HG03045 (cell line): ENCODE data around the gene NSF.
"Not testable (repeated sequence)": the region's sequence is repeated elsewhere in the genome, so short reads cannot be mapped to it uniquely, and the experiment has no call there.

Source experiments
- ATAC-seq: cut with Tn5 transposase; IDR thresholded peaks from one replicate; pipeline ENCODE4 v1.9.1; 2021; ENCODE audit warnings: mild to moderate bottlenecking, moderate library complexity; ENCODE audit not compliant: unreplicated experiment

NSF gene

DNA sequence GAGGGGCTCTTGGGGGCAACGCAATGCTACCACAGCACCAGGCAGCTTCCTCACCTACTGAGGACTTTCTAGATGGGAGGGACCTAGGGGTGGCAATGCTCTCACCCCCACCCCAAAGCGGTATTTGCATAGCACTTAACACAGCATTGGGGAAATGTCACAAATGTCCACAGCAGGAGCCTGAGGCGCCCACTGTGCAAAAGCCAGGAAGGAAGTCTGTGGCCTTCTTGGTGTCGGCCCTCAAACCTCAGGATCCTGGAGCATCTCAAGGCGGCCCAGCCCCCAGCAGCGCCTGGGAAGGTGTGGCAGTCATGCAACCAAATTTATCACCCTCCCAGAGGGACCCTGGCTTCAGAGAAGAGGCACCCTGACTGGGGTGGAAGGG, 182.7 kb downstream of the NSF start:
- no peak for ATAC-seq

DNA sequence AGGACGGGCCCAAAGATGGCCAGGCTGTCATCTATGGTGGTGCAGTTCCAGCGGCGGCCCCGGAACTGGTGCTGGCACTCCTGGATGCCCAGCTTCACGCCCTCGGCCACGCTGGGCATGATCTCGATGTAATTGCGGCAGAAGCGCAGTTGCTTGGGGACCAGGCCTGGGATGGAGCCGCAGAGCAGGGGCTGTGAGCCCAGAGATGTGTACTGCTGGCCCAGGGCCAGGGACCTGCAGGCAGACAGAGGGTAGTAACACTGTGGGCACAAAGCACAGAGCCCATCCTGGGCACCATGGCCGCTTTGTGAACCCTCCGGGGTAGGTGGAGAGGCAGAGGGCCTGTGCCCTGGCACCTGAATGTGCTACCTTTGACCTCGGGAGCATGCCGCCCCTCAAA, 183.2 kb downstream of the NSF start:
- ATAC-seq = no peak

DNA sequence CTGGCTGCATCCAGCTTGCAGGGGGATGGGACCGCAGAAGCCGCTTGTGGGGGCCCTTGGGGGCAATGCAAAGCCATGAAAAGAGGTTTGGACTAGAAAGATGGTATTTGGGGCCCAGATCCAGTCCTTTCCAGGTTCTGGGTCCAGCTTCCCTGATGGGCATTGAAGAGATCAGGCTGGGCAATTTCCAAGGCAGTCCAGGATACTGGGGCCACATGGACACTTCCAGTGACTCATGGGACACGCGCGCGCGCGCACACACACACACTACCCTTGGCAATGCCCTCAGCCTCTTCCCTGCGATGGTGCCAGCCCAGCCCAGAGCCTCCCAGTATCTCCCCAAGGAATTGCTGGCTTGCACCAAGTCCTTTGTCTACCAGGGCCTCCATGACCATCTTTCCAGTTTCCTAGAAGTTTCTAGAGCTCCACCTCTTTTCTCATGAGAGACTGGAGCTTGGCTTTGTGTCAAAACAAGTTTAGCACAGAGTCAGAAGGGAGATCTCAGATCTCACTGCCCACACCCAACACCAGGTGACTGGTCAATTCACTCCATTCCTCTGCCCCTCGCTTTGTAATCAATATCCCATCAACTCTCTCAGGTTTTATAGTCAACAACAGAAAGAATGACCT, 183.8 kb downstream of the NSF start:
- no peak for ATAC-seq

DNA sequence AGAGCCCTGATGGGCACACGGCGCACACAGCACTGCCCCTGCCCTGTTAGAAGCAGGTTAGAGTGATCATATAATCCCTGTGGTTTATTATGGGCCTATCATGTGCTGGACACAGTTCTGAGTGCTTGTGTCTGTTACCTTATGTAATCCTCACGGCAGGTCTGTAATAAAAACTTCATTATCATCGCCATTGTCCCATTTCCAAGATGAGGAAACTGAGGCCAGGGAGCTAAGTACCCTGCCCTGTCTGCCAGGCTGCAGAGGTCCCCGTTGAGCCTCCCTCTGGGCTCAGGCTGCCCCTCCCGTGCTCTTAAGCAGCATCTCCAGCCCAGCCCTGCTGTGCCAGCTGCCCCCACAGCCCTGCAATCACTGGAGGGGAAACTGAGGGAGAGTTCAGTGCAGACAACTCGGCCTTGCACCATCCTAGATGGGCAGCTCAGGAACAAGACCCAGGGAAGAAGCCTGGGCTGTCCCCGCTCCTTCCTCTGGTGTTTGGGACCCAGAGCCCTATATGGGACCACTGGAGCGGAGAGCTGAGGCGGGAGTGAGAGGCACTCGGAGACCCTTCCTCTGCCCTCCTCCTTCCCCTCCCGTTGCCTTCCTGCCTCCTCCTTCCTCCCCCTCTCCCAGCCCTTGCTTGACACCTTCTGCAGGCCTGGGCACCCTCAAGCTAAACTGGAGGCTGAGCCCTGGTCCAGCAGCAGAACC, 186.0 kb downstream of the NSF start:
- ATAC-seq = no peak

DNA sequence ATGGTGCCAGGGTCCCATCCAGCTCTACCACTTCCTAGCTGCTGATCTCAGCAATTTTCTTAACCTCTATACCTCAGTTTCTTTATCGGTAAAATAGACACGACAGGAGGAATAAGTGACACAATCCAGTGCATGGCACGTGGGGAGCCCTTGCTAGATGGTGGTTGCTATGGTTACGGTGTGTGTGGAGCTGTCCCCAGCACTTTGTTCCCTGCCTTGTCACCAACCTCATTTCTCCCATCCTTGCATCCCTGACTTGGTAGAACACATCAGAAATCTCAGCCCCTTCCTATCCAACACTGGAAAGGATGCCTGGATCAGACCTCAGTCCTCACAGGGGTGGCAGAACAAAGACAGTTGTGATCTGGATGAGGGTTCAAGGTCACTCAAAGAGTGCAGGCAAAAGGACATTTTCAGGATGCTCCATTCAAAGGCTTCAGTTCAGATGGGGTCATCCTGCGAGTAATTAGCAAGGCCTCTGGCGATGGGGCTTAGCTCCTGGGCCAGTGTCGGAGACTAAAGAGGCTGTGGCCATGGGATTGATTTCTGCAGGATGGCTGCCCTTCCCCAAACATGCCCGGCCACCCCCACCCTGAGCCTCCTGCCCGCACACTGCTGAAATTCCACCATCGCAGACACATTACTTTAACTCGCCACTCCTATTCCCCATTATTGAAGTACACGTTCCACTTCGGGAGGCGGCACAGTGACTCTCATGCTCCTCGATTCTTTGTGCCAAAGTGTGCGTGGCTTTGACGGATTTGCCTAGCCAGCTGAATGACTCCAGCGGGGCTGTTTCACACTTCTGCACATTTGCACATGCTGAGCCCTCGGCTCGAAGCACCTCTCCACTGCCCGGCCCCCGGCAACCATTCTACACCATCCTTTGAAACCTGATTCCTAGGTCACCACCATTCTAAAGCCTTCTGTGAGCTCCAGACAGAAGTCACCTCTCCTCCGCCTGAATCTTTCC, 187.8 kb downstream of the NSF start:
- no peak for ATAC-seq

DNA sequence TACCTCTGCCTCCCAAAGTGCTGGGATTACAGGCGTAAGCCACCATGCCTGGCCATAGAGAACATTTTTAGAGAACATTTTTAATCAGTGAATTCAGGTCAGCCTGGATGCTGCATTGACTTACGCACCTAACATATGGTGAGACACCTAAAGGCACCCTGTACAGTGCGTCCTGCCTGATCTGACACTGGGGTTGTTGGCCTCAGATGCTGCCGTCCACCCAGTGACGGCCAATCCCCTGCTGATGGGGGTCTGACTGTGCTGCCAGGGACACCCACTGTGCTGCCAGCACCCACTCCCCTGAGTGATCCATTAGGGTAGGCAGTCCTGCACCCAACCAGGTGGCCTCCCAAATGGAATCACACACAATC, 189.5 kb downstream of the NSF start:
- ATAC-seq = no peak

DNA sequence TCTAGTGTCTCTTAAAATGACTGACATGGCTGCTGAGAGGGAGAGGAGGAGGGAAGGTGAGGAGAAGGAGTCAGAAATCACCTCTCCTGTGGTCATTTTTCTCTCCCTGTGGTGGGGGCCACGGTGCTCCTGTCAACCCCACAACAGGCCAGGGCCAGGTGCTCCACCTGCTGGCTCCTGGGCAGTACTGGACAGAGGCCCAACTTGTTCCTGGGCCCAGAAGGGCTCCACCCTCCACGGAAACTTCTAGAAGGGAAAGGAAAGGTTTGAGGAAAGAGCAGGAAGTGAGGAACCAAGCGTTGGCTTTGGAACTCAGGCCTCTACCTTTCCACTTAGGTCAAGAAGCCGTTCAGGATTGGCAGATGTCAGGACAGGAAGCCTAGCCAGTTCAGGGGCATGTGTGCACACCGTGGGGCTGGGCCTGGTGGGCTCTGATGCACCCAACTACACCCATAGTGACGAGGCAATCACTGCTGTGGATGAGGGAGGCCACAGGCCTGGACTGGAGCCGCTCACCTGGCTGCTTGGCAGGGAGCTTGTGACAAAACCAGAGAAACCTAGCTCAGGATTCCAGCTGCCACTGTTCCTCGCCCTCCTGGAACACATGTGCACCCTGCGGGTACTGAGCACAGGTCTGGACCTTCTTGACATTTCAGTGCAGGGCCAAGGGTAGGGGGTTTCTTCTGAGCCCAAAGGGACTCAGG, 191.9 kb downstream of the NSF start:
- no peak for ATAC-seq

DNA sequence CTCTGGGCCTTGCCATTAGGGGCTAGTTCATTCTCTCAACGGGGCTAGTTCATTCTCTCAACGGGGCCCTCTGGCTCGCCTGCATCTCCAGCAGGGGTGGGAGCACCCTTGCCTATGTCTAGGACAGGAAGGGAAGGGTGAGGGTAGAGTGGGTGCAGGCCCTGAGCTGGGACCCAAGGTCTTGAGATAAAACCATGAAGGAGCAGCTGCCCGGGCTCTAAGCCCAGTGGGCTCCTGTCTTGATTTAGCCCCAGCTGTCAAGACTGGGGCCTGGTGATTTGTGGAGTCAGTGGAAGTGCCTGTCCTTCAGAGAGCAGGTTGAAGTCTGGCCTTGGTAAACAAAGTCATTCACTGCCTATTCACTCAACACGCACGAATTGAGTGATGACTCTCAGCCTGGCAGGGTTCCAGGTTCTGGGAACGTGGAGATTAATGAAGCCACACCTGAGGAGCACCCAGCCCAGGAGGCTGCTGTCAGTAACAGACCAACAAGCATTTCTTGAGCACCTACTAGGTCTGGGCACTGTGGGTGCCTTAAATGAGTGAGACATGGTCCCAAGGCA, 192.6 kb downstream of the NSF start:
- ATAC-seq = no peak

DNA sequence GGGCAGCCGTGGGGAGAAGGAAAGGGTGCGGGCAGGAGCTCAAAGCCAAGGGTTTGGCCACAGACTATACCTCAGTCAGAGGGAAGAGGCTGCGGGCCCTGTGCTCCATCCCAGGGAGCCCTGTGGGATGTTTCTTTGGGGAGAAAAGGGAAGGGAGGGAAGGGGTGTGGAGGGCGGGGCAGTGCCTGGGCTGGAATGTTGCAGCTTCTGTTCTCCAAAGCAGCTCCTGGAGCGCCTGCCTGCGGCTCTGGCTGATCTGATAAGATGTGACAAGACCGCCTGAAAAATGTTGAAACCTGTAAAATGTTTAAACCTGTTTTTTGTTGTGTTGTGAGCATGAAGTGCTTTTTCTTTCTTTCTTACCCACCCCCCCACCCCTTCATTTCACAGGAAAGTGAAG, 195.2 kb downstream of the NSF start:
- ATAC-seq = no peak

DNA sequence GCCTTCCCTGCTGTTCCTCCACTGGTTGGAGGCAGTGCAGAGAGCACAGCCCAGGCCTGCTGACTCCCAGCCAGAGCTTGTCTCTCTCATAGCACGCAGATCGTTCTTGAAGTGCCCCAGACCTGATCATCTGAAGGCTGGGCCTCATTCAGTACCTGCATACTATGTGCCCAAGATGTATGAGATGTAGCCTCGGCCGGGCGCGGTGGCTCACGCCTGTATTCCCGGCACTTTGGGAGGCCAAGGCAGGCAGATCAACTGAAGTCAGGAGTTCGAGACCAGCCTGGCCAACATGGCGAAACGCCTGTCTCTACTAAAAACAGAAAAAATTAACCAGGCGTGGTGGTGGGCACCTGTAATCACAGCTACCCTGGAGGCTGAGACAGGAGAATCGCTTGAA, 197.0 kb downstream of the NSF start:
- no peak for ATAC-seq

DNA sequence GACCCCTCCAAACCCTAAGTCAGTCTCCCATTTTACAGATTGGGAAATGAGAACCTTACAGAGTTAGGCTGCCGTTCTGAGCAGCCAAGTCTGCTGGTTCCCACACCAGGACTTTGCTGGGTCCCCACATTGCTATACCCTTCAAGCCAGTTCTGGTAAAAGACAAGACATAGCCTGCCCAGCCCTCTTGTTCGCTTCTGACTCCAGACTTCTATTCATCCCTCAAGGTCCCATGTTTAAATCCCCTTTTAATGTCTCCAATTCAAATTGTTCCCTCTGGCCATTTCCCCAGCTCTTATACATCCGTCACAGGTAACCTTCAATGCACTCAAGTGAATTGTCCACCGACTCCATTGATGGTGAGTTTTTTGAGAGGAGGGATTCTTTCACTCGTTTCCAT, 197.8 kb downstream of the NSF start:
- ATAC-seq = no peak

DNA sequence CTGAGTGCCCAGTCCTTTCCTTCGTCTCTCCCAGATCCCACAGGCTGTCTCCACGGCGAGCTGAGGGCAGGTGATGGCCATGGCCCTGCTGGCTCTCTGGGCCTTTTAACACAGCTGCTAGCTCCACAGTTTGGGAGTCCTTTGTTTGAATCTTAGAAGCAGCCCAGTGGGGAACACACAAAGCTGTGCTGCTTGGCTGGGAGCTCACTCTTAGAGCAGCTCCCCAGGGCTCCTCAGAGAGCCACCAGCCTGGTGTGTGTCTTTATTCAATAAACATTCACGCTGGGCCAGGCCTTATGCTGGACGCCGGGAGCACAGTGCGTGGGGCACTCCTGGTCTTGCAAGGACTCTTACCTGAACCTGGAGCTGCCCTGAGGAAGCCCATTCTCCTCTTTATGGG, 198.3 kb downstream of the NSF start:
- no peak for ATAC-seq

DNA sequence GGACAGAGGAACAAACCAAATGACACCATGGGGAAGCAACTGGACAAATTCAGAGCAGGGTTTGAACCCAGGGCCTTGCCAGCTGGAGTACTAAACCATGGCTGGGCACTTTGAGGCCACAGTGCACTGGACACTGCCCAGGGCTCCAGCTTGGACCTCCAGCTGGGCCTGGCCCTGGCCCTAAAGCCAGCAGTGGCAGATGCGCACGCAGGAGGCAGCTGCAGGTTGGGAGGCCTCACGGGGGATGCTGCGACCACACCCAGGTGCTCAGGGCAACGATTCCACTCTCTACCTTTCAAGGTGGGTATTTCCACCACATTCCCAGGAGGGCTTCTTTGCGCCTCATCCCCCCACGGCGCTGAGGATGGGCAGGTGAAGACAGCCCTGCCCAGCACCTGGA, 199.1 kb downstream of the NSF start:
- no peak for ATAC-seq

DNA sequence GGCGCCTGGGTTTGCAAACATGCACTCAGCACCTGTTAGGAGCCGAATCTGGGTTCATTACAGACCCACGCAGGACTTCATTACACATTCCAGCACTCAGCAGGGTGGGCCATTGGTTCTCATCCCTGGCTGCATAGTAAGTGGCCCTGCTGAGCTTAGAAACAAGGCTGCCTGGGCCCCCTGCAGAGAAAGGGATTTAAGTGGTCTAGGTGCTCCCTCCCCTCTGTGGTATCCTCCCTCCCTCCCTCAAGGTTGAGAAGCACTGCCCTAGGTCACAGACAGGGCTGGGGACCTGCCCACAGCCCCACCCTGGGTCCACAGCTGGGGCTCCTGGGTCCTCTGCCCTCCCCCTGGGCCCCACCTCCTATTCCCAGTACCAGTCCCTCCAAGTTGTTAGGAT, 199.7 kb downstream of the NSF start:
- no peak for ATAC-seq

DNA sequence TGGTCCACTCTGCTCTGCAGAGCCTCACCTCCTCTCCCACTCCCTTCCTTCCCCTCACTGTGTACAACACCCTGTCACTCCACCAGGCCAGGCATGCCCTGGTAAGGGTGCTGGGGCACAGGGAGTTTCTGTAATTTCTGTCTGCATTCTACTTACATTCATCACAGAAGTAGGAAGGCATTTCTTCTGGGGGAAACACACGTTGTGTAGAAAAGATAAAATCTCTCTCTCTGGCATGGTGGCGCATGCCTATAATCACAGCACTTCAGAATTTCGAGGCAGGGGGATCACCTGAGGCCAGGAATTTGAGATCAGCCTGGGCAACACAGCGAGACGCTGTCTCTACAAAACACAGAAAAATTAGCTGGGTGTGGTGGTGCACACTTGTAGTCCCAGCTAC, 201.1 kb downstream of the NSF start:
- ATAC-seq = no peak

DNA sequence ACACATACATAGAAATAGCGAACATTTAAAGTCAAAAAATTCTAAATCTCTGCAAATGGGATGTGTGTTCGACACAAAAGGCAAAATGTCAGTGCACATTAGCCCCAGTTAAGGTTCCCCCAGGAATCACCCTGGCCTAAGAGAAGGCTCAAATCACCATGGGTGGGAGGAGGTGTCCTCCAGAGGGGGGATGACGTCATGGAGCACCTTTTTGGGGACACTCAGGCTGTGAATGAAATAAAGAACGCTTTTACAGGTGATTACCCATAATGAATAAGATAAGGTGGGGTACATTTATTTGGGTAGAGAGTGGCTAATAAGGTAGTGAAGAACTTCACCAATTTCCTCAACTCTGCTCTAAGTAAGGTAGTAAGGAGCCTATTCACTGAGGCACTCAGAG, 201.6 kb downstream of the NSF start:
- ATAC-seq = no peak

DNA sequence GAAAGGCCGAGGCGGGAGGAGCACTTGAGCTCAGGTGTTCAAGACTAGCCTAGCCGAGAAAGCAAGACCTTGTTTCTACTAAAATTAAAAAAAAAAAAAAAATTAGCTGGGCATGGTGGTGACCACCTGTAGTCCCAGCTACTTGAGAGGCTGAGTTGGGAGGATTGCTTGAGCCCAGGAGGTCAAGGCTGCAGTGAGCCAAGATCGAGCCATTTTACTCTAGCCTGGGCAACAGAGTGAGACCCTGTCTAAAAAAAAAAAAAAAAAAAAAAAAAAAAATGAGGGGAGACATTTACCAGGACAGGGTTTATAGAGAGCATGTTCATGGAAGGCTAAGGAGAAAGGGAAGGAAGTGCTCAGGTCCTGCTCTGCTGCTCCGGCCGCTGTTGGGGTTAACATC, 202.6 kb downstream of the NSF start:
- not testable (repeated sequence) for ATAC-seq

DNA sequence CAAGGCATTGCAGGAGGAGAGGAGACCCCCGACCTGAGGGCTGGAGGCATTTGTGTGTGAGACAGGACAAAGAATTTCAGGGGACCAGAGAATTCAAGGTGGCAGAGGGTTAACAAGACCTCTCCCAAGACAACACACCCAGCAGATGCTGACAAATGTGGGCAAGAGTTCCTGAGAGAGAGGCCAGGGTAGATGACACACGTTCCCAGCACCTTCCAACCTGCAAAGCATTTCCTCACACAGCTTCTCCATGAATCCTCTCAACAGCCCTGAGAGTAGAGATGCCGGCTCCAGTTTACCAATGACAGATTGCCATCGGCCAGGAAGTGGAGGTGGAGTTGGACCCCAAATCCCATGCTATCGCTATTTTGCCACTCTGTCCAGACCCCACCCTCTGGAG, 203.1 kb downstream of the NSF start:
- no peak for ATAC-seq

DNA sequence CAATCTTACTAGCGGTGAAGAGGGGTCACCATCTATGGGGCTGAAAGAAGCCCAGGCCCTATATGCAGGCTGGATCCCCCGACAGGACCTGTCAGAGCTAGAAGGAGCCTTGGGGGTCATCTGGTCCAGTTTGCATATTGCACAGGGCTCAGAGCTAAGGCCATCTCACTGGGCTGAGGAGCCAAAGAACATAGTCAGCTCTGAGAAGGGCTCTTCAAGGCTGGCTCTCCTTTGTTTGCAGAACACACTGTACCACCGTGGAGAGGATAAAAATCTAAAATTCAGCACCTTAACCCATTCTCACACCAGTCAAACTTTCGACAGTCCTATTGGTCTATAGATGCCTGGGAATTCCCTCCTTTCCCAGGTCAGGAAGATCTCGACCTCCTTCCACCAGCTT, 203.8 kb downstream of the NSF start:
- no peak for ATAC-seq

DNA sequence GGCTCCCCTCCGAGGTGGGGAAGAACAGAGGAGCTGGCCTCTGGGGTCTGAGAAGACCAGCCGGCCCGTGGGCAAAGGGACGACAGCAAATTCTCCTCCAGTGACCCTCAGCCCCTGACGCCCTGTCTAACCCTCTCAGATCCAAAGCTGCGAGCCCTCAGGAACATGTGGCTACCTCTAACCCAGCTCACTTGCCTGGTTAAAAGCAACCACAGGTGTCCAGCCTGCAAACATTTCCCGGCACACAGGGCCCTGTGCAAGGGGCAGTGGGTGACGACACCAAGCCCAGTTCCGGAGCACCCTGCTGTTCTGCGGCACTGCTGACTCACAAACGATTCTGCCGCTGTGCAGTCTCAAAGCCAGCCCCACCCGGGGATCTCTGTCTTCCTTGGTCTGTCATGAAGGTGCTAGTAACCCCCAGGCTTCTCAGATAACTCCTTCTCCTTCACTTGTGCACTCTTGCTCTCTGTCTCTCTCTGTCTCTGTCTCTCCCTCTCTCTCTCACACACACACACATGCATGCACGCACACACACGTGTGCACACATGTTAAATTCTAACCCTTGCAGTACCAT, 205.0 kb downstream of the NSF start:
- ATAC-seq = no peak

DNA sequence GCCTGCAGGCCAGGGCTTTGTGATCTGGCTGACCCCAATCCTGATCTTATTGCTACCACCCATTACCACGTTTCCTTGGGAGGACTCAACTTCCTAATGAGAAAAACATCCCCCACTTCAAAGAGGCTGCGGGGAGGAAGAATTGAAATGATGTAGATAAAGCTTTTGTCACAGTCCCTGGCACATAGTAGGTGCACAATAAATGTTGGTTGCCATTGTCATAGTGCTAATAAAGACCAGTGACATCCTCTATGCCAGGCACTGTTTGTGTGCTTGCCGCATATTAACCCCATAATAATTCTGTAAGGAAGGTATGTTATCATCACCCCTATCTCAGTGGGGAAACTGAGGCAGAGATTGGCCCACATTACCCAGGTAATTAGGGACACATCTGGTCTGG, 205.6 kb downstream of the NSF start:
- no peak for ATAC-seq
